HAP-1 (cell line): ENCODE data around the gene EVX2.

Source experiments
- DNase-seq, 2 experiments: peaks; one replicate each; pipeline ENCODE4 v3.0.0-alpha.2; 2016 to 2020; ENCODE audit warnings: low spot score in 2 of 2
- H3K27me3 ChIP-seq: fragments of 250-450 bp; sonication (Bioruptor Pico); 2 replicates; pipeline ENCODE4 v1.5.1; 2020; ENCODE audit warnings: low read depth, mild to moderate bottlenecking, moderate library complexity
- H3K36me3 ChIP-seq: fragments of 250-450 bp; sonication (Bioruptor Pico); replicated peaks from 2 replicates; pipeline ENCODE4 v1.5.1; 2020; ENCODE audit warnings: mild to moderate bottlenecking
- H3K4me1 ChIP-seq: fragments of 250-450 bp; sonication (Bioruptor Pico); 2 replicates; pipeline ENCODE4 v1.5.1; 2020; ENCODE audit warnings: mild to moderate bottlenecking
- H3K4me3 ChIP-seq: fragments of 250-450 bp; sonication (Bioruptor Pico); 2 replicates; pipeline ENCODE4 v1.5.1; 2020; ENCODE audit warnings: mild to moderate bottlenecking, moderate library complexity
- H3K9me3 ChIP-seq: fragments of 250-450 bp; sonication (Bioruptor Pico); 2 replicates; pipeline ENCODE4 v1.5.1; 2020; ENCODE audit warnings: mild to moderate bottlenecking, moderate library complexity
- in situ Hi-C: fragments of 300-500 bp; cut with MboI; formaldehyde crosslinking; loops from 3 replicates; pipeline ENCODE4 v1.14.3; 2020; ENCODE audit warnings: low sequenced_read_pairs, inconsistent platforms, mixed read lengths

Gene EVX2

GRCh38 chr2:176117162-176117822 lies 33.5 kb upstream of the EVX2 start:
- Histone ChIP-seq H3K4me3 (no peak overlapping the region), H3K27me3 (no peaks in the 10 kb centered on the region), H3K9me3 (no peaks in the 10 kb centered on the region), H3K4me1 (no peaks in the 10 kb centered on the region), H3K36me3 (no peaks in the 10 kb centered on the region)
- in situ Hi-C loops = no loop called here
- DNase-seq = no peak

DNA sequence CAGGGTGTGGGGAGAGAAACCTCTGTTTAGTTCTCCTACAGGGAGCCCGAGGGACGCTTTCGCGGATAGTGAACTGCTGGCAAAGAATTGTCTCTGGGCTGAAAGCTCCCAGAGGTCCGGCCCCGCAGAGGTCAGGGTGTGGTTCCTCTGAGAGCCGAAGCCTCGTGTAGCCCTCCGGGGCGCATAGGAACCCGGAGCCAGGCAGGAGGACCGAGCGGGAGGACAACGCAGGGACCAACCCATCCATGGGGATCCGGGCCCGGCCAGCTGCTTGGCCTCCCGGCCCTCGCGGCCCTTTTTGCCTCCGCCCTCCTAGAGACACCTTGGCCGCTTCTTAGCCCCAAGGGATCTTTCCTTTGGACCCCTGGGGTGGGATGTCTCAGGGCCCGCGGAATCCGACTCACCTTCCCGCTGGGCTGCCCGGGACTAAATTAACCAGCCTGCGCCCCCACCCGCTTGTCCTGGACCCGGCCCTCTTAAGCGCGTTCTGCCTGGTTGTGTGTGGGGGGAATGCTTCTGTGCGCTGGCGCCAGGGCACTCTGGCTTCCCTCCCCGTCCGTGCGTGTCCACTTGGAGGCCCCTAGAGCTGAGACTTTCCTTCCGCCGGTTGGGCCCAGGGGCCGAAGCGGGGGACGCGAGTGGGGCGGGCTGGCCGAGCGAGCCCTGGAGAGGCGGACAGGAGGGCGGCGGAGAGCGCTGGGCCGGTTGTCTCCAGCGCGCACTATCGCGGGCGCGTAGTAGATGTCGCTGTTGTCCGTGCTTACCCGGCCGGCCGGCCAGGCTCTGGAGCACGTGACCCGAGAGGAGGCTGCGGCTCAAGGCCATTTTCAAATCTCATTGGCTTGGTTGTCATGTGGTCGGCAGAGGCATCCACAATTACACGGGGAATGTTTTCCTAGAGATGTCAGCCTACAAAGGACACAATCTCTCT lies 32.4 kb upstream of the EVX2 start, which contains the start of gene HOXD10:
TSS of gene HOXD10 (plus strand) at position 896 of the 931 bp plus-strand sequence. CDS start 56 bp downstream, outside the sequence.
- H3K36me3 ChIP-seq = no peaks in the 10 kb centered on the region
- no peak for DNase-seq
- H3K4me3 ChIP-seq = no peak within 1 kb of the TSS
- in situ Hi-C loops = no loop called here
- no peaks in the 10 kb centered on the region for H3K9me3 ChIP-seq
- H3K27me3 ChIP-seq = no peaks in the 10 kb centered on the region
- H3K4me1 ChIP-seq = no peaks in the 10 kb centered on the region

GRCh38 chr2:176114930-176115625 lies 31.3 kb upstream of the EVX2 start:
- in situ Hi-C loops = no loop called here
- H3K27me3 ChIP-seq = no peaks in the 10 kb centered on the region
- H3K9me3 ChIP-seq = no peaks in the 10 kb centered on the region
- no peak overlapping the region for H3K4me3 ChIP-seq
- H3K4me1 ChIP-seq = no peaks in the 10 kb centered on the region
- no peaks in the 10 kb centered on the region for H3K36me3 ChIP-seq
- DNase-seq = no peak

GRCh38 chr2:176114120-176114929 lies 30.6 kb upstream of the EVX2 start:
- H3K36me3 ChIP-seq = no peaks in the 10 kb centered on the region
- no peak for DNase-seq
- no peaks in the 10 kb centered on the region for H3K27me3 ChIP-seq
- no peaks in the 10 kb centered on the region for H3K4me1 ChIP-seq
- in situ Hi-C loops = no loop called here
- no peak overlapping the region for H3K4me3 ChIP-seq
- H3K9me3 ChIP-seq = no peaks in the 10 kb centered on the region

DNA sequence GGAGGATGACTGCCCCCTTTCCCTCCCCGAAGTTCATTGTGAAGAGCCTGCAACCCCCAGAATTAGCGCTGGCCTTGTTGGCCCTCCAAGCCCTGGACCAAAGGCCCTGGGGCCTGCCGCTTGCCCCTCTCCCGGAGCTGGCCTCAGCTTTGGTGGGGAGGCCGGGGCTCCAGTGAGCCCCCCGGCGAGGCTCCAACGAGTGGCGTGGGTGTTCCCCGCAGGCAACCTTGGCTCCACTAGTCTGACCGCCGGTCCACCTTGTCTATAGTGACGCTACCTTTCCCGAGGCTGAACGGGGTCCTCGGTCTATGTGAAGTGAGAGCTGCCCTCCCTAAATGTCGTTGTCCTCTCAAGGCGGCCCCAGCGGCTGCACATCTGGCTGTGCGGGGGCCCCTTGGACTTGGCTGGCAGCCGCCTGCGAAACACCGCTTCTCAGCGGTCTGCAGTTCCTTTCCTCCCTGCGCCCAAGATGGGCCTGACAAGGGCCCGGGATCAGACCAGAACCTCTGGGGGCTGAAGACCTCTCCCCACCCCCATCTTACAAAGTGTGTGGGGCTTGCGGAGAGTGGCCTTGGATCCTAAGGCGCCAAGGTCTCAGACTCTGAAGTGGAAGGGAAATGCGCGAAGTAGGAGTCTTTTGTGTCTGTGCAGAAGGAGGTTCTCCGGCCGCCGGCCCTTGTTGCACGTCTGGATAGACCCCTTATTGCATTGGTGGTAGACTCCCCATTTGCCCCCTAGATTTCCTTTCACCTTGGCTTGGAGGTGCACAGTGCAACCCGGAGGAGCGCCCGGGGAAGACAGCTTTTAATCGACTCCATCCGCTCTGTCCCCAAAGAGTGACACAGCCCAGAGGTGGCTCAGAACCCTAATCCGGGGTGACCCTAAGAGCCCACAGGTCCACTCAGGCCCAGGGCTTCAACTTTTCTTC lies 28.9 kb upstream of the EVX2 start:
- H3K4me3 ChIP-seq = no peak overlapping the region
- in situ Hi-C loops = no loop called here
- H3K36me3 ChIP-seq = no peaks in the 10 kb centered on the region
- H3K4me1 ChIP-seq = no peaks in the 10 kb centered on the region
- no peak for DNase-seq
- no peaks in the 10 kb centered on the region for H3K27me3 ChIP-seq
- H3K9me3 ChIP-seq = no peaks in the 10 kb centered on the region

DNA sequence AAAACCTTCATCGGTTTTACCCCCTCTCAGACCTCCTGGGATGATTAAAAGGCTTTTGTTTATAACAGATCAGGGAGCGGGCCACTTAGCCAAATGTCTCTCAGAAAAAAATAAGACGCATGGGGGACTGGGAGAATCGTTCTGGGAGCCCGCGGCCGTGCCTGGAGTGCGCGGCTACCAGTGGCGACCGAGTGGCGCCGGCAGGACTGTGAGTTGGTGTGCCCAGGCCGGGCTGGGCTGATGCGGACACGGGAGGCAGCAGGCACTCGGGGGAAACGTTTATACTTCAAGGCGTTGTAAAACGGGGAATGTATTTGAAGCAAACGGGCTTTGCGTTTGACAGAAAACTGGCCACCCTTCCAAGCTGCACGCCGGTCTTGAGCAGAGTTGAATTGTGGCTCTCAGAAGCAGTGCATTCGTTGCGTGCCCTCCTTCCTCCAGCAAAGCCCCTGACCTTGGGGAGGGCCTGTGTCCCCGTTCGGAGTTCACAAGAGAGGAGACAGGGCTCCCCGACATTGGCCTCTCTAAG lies 28.1 kb upstream of the EVX2 start:
- Histone ChIP-seq H3K4me3 (no peak overlapping the region), H3K4me1 (no peaks in the 10 kb centered on the region), H3K27me3 (0 out of 2 replicates have a peak, but pooled peaks cover 2% of the 10 kb centered on the region), H3K9me3 (no peaks in the 10 kb centered on the region), H3K36me3 (no peaks in the 10 kb centered on the region)
- in situ Hi-C loops = no loop called here
- no peak for DNase-seq

DNA sequence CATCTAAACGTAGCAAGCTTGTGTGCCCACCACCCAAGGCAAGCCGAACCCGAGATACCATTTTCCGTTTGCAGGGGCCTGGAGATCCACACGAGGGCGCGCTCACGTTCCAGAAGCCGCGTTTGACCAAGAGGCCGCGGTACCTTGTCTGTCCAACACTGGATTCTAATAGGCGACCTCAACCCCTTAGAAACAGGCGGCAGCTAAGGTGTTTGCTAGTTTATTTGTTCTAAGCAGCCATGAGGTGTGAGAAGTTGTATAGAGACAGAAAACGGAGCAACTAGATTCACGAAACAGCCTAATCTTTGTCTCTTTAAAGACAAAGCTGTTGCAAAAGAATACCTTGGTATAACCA lies 27.5 kb upstream of the EVX2 start:
- H3K4me1 ChIP-seq = no peaks in the 10 kb centered on the region
- in situ Hi-C loops = no loop called here
- H3K4me3 ChIP-seq = no peak overlapping the region
- no peaks in the 10 kb centered on the region for H3K9me3 ChIP-seq
- peak in 1 of 2 experiments; percentile 81 for DNase-seq
- no peaks in the 10 kb centered on the region for H3K36me3 ChIP-seq
- H3K27me3 ChIP-seq = 0 out of 2 replicates have a peak, but pooled peaks cover 2% of the 10 kb centered on the region

DNA sequence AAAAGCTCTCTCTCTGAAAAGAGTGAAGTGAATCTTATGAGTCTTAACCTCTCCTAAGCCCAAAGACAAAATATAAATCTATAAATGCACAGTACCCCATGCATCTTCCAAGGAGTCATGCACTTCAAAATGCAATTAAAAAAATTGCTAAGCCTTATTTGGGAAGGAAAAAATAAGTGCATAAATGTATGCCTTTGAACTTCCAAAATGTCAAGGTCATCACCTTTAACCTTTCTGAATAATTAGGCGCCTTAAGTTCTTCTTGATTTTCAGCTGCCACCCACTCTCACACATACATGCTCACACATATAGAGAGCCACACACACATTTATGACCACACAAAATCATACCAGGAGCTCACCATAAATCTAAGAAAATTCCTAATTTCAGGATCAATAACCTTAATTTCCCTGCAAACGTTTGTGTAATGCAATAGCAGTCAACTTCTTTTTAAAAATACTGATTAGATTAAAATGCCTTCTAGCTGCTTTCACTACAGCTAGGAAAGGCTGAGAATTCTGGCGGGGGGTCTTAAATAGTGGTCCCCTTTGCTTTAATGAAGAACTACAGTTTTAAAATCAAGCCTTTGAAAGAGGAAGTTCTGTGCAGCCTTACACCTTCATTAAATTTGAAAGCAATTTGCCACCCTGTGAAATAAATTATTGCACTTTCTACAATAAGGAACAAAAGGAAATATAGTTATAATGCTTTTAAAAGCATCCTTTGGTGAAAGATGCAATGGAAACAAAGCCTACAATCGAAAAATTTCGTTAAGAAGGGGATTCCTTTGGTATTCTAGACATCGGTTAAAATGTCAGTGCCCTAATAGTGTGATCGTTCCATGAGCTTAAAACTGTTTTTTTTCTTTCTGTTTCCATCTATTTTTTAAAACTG lies 26.9 kb upstream of the EVX2 start:
- H3K27me3 ChIP-seq = 0 out of 2 replicates have a peak, but pooled peaks cover 2% of the 10 kb centered on the region
- H3K4me1 ChIP-seq = no peaks in the 10 kb centered on the region
- H3K9me3 ChIP-seq = no peaks in the 10 kb centered on the region
- H3K4me3 ChIP-seq = no peak overlapping the region
- no peaks in the 10 kb centered on the region for H3K36me3 ChIP-seq
- in situ Hi-C loops = no loop called here
- no peak for DNase-seq

- no peak for DNase-seq
- in situ Hi-C loops = no loop called here
- Histone ChIP-seq H3K36me3 (no peaks in the 10 kb centered on the region), H3K4me1 (no peaks in the 10 kb centered on the region), H3K27me3 (0 out of 2 replicates have a peak, but pooled peaks cover 2% of the 10 kb centered on the region), H3K4me3 (no peak overlapping the region), H3K9me3 (no peaks in the 10 kb centered on the region)
Measured at GRCh38 chr2:176109946-176110345, 26.2 kb upstream of the EVX2 start.

DNA sequence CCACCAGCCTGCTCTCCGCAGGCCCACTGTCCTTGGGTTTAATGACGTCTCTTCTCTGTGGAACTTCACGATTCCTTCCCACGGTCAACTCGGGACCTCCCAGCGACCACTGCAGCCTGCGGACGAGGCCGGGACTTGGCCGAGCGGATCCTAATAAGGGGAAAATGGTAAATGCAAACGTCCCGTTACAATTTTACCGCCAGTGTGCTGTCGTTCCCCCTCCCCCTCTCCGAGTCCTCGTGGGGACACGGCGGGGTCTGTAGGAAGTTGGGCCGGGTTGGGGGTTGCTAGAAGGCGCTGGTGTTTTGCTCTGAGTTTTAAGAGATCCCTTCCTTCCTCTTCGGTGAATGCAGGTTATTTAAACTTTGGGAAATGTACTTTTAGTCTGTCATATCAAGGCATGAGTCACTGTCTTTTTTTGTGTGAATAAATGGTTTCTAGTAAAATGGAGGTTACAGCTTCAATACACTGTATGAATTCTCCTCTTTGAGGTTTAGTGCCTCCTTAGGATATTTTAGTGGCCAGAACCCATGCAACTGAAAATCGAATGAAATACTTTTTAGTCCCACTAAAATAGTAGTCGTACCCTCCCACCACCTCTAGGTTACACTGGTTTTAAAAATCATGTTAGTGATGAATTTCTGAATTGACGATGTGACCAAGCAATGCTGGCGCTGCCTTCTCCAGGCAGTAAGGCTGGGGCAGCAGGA lies 25.6 kb upstream of the EVX2 start:
- no peak for DNase-seq
- 0 out of 2 replicates have a peak, but pooled peaks cover 2% of the 10 kb centered on the region for H3K27me3 ChIP-seq
- H3K4me1 ChIP-seq = no peaks in the 10 kb centered on the region
- H3K36me3 ChIP-seq = no peaks in the 10 kb centered on the region
- H3K9me3 ChIP-seq = no peaks in the 10 kb centered on the region
- H3K4me3 ChIP-seq = no peak overlapping the region
- in situ Hi-C loops = no loop called here

GRCh38 chr2:176107731-176108181 lies 24.0 kb upstream of the EVX2 start:
- H3K27me3 ChIP-seq = 0 out of 2 replicates have a peak, but pooled peaks cover 2% of the 10 kb centered on the region
- H3K36me3 ChIP-seq = no peaks in the 10 kb centered on the region
- in situ Hi-C loops = no loop called here
- H3K4me3 ChIP-seq = no peak overlapping the region
- no peaks in the 10 kb centered on the region for H3K9me3 ChIP-seq
- H3K4me1 ChIP-seq = no peaks in the 10 kb centered on the region
- DNase-seq = no peak
